GM23338 (cell line): Measurements from ENCODE around the gene TMEM247.

Experiments
- CREB1 ChIP-seq: fragments of 250-450 bp; sonication (Bioruptor Pico); IDR thresholded peaks from 2 replicates; pipeline ENCODE4 v1.5.0; 2020; ENCODE audit warnings: low read depth, mild to moderate bottlenecking, moderate library complexity
- EZH2 ChIP-seq: fragments of 200-600 bp; sonication (generic); IDR thresholded peaks from one replicate; pipeline ENCODE4 v1.8.0; 2017; ENCODE audit warnings: antibody characterized with exemption, mild to moderate bottlenecking, low read depth; ENCODE audit not compliant: unreplicated experiment
- EZH2phosphoT487 ChIP-seq: fragments of 200-600 bp; sonication (generic); IDR thresholded peaks from one replicate; pipeline ENCODE4 v1.8.1; 2018; ENCODE audit warnings: antibody characterized with exemption; ENCODE audit not compliant: unreplicated experiment
- JUNB ChIP-seq: IDR thresholded peaks from one replicate; pipeline ENCODE4 v1.6.1; 2016; ENCODE audit warnings: antibody characterized with exemption; ENCODE audit not compliant: unreplicated experiment
- POLR2AphosphoS5 ChIP-seq: IDR thresholded peaks from 2 replicates; pipeline ENCODE4 v1.6.1; 2016; ENCODE audit warnings: antibody characterized with exemption, low read depth
- STAT1 ChIP-seq: IDR thresholded peaks from one replicate; pipeline ENCODE4 v1.6.1; 2016; ENCODE audit warnings: antibody characterized with exemption; ENCODE audit not compliant: unreplicated experiment
- TF ChIP-seq, protein P1 (sequence below), 2 experiments: fragments of 200-600 bp in 1 of 2; sonication (generic) in 1 of 2; conservative IDR thresholded peaks; 2 replicates each; pipeline versions ENCODE4 v1.5.1 to v1.6.1; 2016 to 2017; ENCODE audit warnings: antibody characterized with exemption in 2 of 2, low read depth in 2 of 2, mild to moderate bottlenecking in 2 of 2, moderate library complexity in 1 of 2
- TF ChIP-seq, protein P2 (sequence below): IDR thresholded peaks from one replicate; pipeline ENCODE4 v1.6.1; 2018; ENCODE audit warnings: antibody characterized with exemption; ENCODE audit not compliant: unreplicated experiment

DNA sequence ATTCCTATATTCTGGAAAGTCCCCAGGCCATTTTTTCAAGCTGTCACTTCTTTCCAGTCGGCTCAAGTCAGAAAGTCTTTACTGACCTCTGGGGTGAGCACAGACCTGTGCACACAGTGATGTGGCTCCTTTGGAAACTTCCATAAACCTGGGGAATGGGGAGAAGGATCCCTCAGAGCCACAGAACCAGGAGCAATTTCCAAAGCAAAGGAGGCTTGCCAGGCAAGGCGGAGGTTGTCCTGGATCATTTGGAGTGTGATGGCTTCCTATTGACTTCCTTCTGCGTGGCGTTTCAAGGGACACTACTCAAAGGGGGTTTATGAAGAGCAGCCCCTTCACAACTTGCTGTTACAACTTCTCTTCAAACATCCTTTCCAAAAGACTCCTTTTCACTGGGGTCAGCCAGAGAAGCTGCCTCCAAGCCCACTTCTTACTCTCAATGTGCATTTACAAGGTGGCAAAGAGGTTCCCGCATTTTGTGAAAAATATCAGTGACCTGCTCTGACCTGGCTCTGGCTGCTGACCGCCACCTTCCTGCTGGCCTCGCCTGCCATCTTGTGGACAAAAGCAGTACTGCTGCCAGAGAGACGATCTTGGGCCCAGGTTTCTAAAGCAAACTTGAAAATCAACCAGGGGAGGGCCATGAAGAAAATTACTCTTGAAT, 18.2 kb upstream of the TMEM247 start:
- TF ChIP-seq JUNB (no peak), EZH2phosphoT487 (no peak), EZH2 (no peak), STAT1 (no peak), POLR2AphosphoS5 (no peak), CREB1 (CRISPR knock-in tag) (no peak)
- TF ChIP-seq, protein P1, sequence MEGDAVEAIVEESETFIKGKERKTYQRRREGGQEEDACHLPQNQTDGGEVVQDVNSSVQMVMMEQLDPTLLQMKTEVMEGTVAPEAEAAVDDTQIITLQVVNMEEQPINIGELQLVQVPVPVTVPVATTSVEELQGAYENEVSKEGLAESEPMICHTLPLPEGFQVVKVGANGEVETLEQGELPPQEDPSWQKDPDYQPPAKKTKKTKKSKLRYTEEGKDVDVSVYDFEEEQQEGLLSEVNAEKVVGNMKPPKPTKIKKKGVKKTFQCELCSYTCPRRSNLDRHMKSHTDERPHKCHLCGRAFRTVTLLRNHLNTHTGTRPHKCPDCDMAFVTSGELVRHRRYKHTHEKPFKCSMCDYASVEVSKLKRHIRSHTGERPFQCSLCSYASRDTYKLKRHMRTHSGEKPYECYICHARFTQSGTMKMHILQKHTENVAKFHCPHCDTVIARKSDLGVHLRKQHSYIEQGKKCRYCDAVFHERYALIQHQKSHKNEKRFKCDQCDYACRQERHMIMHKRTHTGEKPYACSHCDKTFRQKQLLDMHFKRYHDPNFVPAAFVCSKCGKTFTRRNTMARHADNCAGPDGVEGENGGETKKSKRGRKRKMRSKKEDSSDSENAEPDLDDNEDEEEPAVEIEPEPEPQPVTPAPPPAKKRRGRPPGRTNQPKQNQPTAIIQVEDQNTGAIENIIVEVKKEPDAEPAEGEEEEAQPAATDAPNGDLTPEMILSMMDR (conservative IDR thresholded peaks at IDR 0.05; ENCODE audit: low read depth in 2 of 2), result peak; percentile 99
- TF ChIP-seq, protein P2, sequence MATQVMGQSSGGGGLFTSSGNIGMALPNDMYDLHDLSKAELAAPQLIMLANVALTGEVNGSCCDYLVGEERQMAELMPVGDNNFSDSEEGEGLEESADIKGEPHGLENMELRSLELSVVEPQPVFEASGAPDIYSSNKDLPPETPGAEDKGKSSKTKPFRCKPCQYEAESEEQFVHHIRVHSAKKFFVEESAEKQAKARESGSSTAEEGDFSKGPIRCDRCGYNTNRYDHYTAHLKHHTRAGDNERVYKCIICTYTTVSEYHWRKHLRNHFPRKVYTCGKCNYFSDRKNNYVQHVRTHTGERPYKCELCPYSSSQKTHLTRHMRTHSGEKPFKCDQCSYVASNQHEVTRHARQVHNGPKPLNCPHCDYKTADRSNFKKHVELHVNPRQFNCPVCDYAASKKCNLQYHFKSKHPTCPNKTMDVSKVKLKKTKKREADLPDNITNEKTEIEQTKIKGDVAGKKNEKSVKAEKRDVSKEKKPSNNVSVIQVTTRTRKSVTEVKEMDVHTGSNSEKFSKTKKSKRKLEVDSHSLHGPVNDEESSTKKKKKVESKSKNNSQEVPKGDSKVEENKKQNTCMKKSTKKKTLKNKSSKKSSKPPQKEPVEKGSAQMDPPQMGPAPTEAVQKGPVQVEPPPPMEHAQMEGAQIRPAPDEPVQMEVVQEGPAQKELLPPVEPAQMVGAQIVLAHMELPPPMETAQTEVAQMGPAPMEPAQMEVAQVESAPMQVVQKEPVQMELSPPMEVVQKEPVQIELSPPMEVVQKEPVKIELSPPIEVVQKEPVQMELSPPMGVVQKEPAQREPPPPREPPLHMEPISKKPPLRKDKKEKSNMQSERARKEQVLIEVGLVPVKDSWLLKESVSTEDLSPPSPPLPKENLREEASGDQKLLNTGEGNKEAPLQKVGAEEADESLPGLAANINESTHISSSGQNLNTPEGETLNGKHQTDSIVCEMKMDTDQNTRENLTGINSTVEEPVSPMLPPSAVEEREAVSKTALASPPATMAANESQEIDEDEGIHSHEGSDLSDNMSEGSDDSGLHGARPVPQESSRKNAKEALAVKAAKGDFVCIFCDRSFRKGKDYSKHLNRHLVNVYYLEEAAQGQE, result no peak
